ENCODE results near the gene SELE. TPM values are rescaled to one million over a fixed set of nuclear protein-coding genes. Genes with fewer than 3 reads are reported as not detected.

The SELE gene
- total and polyA plus RNA-seq, 2 of the 13 experiments (the other 11 are each of a cell fraction or from before 2014, with no cell fraction given) = 0.04 to 0.09 TPM

GRCh38 chr1:169729991-169730390 lies 3.9 kb downstream of the SELE start:
- no TSS peak for BruUV-seq (replicated peaks)
- peaks cover 14% of the 10 kb centered on the region for H3K4me1 ChIP-seq (ENCODE audit: insufficient read depth, low read length)
- no peak overlapping the region for H2AFZ ChIP-seq (ENCODE audit: low read length)
- no peaks in the 10 kb centered on the region for H3K9me3 ChIP-seq (ENCODE audit: low read length)
- TF ChIP-seq ZNF660 (CRISPR knock-in tag; IDR thresholded peaks at IDR 0.05; ENCODE audit: borderline replicate concordance, low read depth) (no peak), SP140L (CRISPR knock-in tag; IDR thresholded peaks at IDR 0.05; ENCODE audit: borderline replicate concordance) (no peak), EHMT2 (IDR thresholded peaks at IDR 0.05; ENCODE audit: borderline replicate concordance, low read depth, low read length) (no peak)
- ATAC-seq (no peak), FAIRE-seq (no peak), DNase-seq (ENCODE audit: low spot score) (no peak)
- H3K79me2 ChIP-seq (ENCODE audit: insufficient read depth, low read length) = no peaks in the 10 kb centered on the region
- intact Hi-C loops (cut with micrococcal nuclease; ENCODE audit: unreplicated experiment) (no loop called here), in situ Hi-C loops (cut with HindIII; ENCODE audit: extremely low pct_ligation_motif_present, low pct_unique_long_range_greater_than_20kb) (no loop called here)
- ChIA-PET POLR2A (no interaction called here), CTCF (ENCODE audit: low intra/inter-chr PET ratio, low total read pairs) (no interaction called here)
- H3K27me3 ChIP-seq (ENCODE audit: control insufficient read depth in 1 of 2, insufficient read depth in 2 of 2, low read length in 2 of 2) = no peaks in the 10 kb centered on the region
- no peak overlapping the region for H3K9ac ChIP-seq (ENCODE audit: insufficient read depth, low read depth, low read length)
- H3K27ac ChIP-seq (ENCODE audit: extremely low read length, insufficient read depth, low read length) = no peak overlapping the region
- H4K20me1 ChIP-seq (ENCODE audit: insufficient read depth, low read length) = no peaks in the 10 kb centered on the region
- H3K4me2 ChIP-seq (ENCODE audit: low read depth, low read length) = no peak overlapping the region
- no peak overlapping the region for H3K4me3 ChIP-seq (replicated peaks in 1 of 3; ENCODE audit: insufficient read depth in 1 of 3, low read depth in 2 of 3, low read length in 3 of 3)
- H3K36me3 ChIP-seq (replicated peaks in 1 of 2; ENCODE audit: control insufficient read depth in 1 of 2, insufficient read depth in 2 of 2, low read length in 2 of 2) = no peaks in the 10 kb centered on the region

- Histone ChIP-seq H2AFZ (ENCODE audit: low read length) (no peak overlapping the region), H3K79me2 (ENCODE audit: insufficient read depth, low read length) (no peaks in the 10 kb centered on the region), H3K27ac (ENCODE audit: extremely low read length, insufficient read depth, low read length) (no peak overlapping the region), H3K4me3 (replicated peaks in 1 of 3; ENCODE audit: insufficient read depth in 1 of 3, low read depth in 2 of 3, low read length in 3 of 3) (no peak overlapping the region), H3K4me1 (ENCODE audit: insufficient read depth, low read length) (peaks cover 25% of the 10 kb centered on the region), H3K4me2 (ENCODE audit: low read depth, low read length) (peak overlapping the region; percentile 62), H3K9me3 (ENCODE audit: low read length) (no peaks in the 10 kb centered on the region), H3K36me3 (replicated peaks in 1 of 2; ENCODE audit: control insufficient read depth in 1 of 2, insufficient read depth in 2 of 2, low read length in 2 of 2) (no peaks in the 10 kb centered on the region), H4K20me1 (ENCODE audit: insufficient read depth, low read length) (no peaks in the 10 kb centered on the region), H3K27me3 (ENCODE audit: control insufficient read depth in 1 of 2, insufficient read depth in 2 of 2, low read length in 2 of 2) (no peaks in the 10 kb centered on the region), H3K9ac (ENCODE audit: insufficient read depth, low read depth, low read length) (no peak overlapping the region)
- no TSS peak for BruUV-seq (replicated peaks)
- in situ Hi-C loops (cut with HindIII; ENCODE audit: extremely low pct_ligation_motif_present, low pct_unique_long_range_greater_than_20kb) (no loop called here), intact Hi-C loops (cut with micrococcal nuclease; ENCODE audit: unreplicated experiment) (no loop called here)
- no peak for FAIRE-seq
- POLR2A ChIA-PET = no interaction called here
- WGBS (ENCODE audit: low lambda C conversion rate) = 4% methylated on average over 6 of the region's 6 CpGs
- DNase-seq (ENCODE audit: low spot score) = peak; percentile 13
- ATAC-seq = peak; percentile 41; the same call in 2 of the 3 replicates
- CTCF ChIA-PET (ENCODE audit: low intra/inter-chr PET ratio, low total read pairs) = no interaction called here
- TF ChIP-seq ATF2 (CRISPR knock-in tag; IDR thresholded peaks at IDR 0.05) (no peak), ZNF430 (CRISPR knock-in tag; IDR thresholded peaks at IDR 0.05) (no peak), ERF (CRISPR knock-in tag; IDR thresholded peaks at IDR 0.05) (no peak), ZNF563 (CRISPR knock-in tag; IDR thresholded peaks at IDR 0.05) (no peak), KIAA2018 (CRISPR knock-in tag; IDR thresholded peaks at IDR 0.05; ENCODE audit: borderline replicate concordance) (no peak), FOXA3 (CRISPR knock-in tag; IDR thresholded peaks at IDR 0.05) (peak; percentile 32; the same call in 1 of the 2 replicates), ZFP1 (CRISPR knock-in tag; IDR thresholded peaks at IDR 0.05) (no peak), ZNF850 (CRISPR knock-in tag; conservative IDR thresholded peaks at IDR 0.05) (no peak)
These were observed 6.6 kb downstream of the SELE start for GRCh38 chr1:169727307-169727706.

Measured in HepG2 (cell line).